H1 (cell line): ENCODE results near the gene OSTC. TPM values are rescaled to one million over a fixed set of nuclear protein-coding genes. Genes with fewer than 3 reads are reported as not detected.
A peak's percentile ranks its signal among the peaks of the same experiment; 100 is the strongest.

Experiments
- PHF8 ChIP-seq: fragments of 200-600 bp; sonication (generic); conservative IDR thresholded peaks from 2 replicates; pipeline ENCODE4 v1.7.1; 2012; ENCODE audit warnings: low read depth, mild to moderate bottlenecking, inconsistent platforms, low read length, moderate library complexity
- POU5F1 ChIP-seq: IDR thresholded peaks from 2 replicates; pipeline ENCODE4 v1.6.1; 2011; ENCODE audit warnings: low read depth, mild to moderate bottlenecking, low read length, moderate library complexity
- SIX5 ChIP-seq: IDR thresholded peaks from 2 replicates; pipeline ENCODE4 v1.6.1; 2011; ENCODE audit warnings: mild to moderate bottlenecking, low read depth, low read length
- polyA plus RNA-seq, 7 experiments: library from polyadenylated mRNA; depleted of rRNA in 3 of 7; stranded (reverse) in 5 of 7; unstranded in 2 of 7; fragments of >200 nt in 5 of 7; fragments of 200-250 nt in 2 of 7; gene quantifications; 1 replicate in 5 of 7; 2 replicates in 1 of 7; 4 replicates in 1 of 7; pipeline versions ENCODE4 v1.2.1 to v1.2.3, GENCODE V29; 2011 to 2013; ENCODE audit warnings: missing spikeins in 2 of 7, mixed read lengths in 2 of 7
- total RNA-seq: library from RNA; stranded (reverse); fragmentation: NEBNext Ultra II Directional; extraction: Animal tissue kit (Norgen Biotek cat#: 25700); gene quantifications from 2 replicates; pipeline ENCODE4 v1.2.1, GENCODE V29; 2021

The OSTC gene
- total and polyA plus RNA-seq, 2 of the 8 experiments (the other 6 are each of a cell fraction or from before 2014, with no cell fraction given): 165 to 176 TPM

DNA sequence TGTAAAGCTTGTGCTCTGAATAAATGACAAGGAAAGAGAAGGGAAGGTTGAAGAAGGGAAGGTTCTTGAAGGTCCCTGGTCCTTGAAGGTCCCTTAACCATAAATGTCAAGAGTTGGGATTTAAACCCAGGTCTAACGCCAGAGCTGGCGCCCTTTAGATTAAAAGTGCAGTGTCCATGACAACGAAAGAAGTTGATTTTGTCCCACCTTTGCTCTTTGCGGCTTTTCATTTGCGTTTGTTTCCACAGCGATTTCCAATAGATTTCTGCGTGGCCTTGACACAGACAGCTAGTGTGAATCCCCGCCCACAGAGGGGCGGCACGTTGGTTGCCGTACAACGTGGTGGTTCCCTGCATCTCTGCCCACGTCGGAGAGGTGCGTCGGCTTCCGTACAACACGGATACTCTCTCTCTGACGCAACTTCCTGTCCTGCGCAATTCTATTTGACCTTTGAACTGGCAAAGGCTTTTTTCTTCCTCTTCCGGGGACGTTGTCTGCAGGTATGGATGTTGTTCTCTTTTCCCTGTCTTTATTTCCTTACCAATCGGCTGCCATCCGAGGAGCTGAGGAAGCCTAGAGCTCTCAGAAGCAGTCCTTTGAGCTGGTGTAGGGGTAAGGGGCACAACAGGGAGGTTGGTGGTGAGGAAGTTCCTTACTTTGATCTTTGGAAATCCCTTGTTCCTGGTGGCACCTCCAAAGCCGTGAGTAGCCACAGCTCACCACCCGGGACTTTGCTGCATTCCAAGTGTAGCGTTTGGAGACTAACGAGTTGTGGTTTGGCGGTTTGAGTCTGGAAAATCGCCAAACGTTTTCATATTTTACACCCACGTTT, 30.1 kb upstream of the OSTC start, which contains the start of gene RPL34 (continued):
- peak; percentile 26; the same call in 1 of the 2 replicates for TF ChIP-seq SIX5
- no peak for TF ChIP-seq POU5F1
- TF ChIP-seq PHF8: peak; percentile 94
